Sigmoid colon (tissue), 7 donors: ENCODE results near the gene CAMKK1. TPM values are rescaled to one million over a fixed set of nuclear protein-coding genes. Genes with fewer than 3 reads are reported as not detected.

Experiments used
- DNase-seq: peaks from one replicate; pipeline ENCODE4 v3.0.0-alpha.2; 2019
- H3K27ac ChIP-seq, 4 donors: fragments of 200-600 bp; sonication (generic); one replicate each; pipeline ENCODE4 v1.5.1; 2016 to 2019; ENCODE audit warnings: mild to moderate bottlenecking in 1 of 4
- H3K27me3 ChIP-seq, 3 donors: fragments of 200-600 bp; sonication (generic); one replicate each; pipeline ENCODE4 v1.5.1; 2019; ENCODE audit warnings: mild to moderate bottlenecking in 1 of 3
- H3K36me3 ChIP-seq, 4 donors: fragments of 200-600 bp; sonication (generic); one replicate each; pipeline ENCODE4 v1.5.1; 2016 to 2019
- H3K4me1 ChIP-seq, 4 donors: fragments of 200-600 bp; sonication (generic); one replicate each; pipeline ENCODE4 v1.5.1; 2017 to 2019
- H3K4me3 ChIP-seq, 4 donors: fragments of 200-600 bp; sonication (generic); one replicate each; pipeline ENCODE4 v1.5.1; 2017 to 2019; ENCODE audit warnings: mild to moderate bottlenecking in 2 of 4, moderate library complexity in 1 of 4
- H3K9me3 ChIP-seq, 4 donors: fragments of 200-600 bp in 3 of 4; sonication (generic) in 3 of 4; one replicate each; pipeline versions ENCODE4 v1.5.1 to v1.6.1; 2013 to 2019
- EP300 ChIP-seq, 4 donors: sonication (generic); formaldehyde crosslinking; IDR thresholded peaks; one replicate each; pipeline ENCODE4 v1.6.1; 2017; ENCODE audit warnings: antibody characterized with exemption in 4 of 4
- POLR2A ChIP-seq, 2 donors: fragments of 450-650 bp; IDR thresholded peaks; one replicate each; pipeline ENCODE4 v1.6.1; 2016; ENCODE audit warnings: antibody characterized with exemption in 2 of 2, mild to moderate bottlenecking in 2 of 2, moderate library complexity in 2 of 2
- POLR2AphosphoS5 ChIP-seq, 4 donors: sonication (generic); formaldehyde crosslinking; IDR thresholded peaks; one replicate each; pipeline ENCODE4 v1.6.1; 2017; ENCODE audit warnings: antibody characterized with exemption in 4 of 4
- WGBS, 2 donors: extraction: QIAGEN DNeasy Blood & Tissue Kit; methylation state at CpG; one replicate each; pipeline ENCODE4 v1.1.7; 2013; 5-methylcytosine and 5-hydroxymethylcytosine counted together
- intact Hi-C: fragments of 100-400 bp; cut with DNase I; formaldehyde crosslinking; loops from one replicate; pipeline ENCODE4 v1.15.1; 2023
- polyA plus RNA-seq, 3 donors: library from polyadenylated mRNA; stranded (reverse); fragments of 200-250 nt; gene quantifications; one replicate each; pipeline ENCODE4 v1.2.3, GENCODE V29; 2013
- total RNA-seq, 4 donors: library from RNA; depleted of rRNA; stranded (reverse); fragments of >200 nt; gene quantifications; one replicate each; pipeline ENCODE4 v1.1.0, GENCODE V29; 2016
- TF ChIP-seq, protein P1 (sequence below), 4 experiments: fragments of 450-650 bp in 3 of 4; fragments of 200-600 bp in 1 of 4; IDR thresholded peaks; one replicate each; pipeline ENCODE4 v1.5.1; 2016 to 2019; ENCODE audit warnings: antibody characterized with exemption in 4 of 4, mild to moderate bottlenecking in 3 of 4, moderate library complexity in 2 of 4
- donor health status: healthy with polysubstance abuse.
- donor health status: Bipolar disorder and iron deficiency.
- donor health status: healthy.

The CAMKK1 gene
- total and polyA plus RNA-seq, 7 donors = 0.92 to 12.8 (median 6.3) TPM

DNA sequence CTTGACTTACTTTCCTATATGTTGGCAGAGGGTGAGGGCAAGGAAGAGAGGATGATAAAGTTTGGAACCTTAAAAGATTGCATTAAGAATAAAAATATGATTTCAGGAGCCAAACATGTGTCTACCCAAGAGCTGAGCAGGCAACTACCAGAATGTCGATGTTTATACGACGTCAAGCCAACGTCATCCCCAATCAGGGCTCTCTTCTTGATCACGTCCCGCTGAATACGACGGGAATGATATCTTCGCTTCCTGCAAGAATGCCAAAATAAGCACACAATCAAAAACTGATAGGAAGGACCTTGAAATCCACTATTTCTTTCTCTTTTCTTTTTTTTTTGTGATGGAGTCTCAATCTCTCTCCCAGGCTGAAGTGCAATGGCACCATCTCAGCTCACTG, 71.8 kb downstream of the CAMKK1 start:
- Histone ChIP-seq H3K4me1 (no peaks in the 10 kb centered on the region), H3K27ac (no peak overlapping the region), H3K9me3 (no peaks in the 10 kb centered on the region), H3K36me3 (peaks cover 0 to 100% (median 59%) of the 10 kb centered on the region in 4 donors), H3K4me3 (no peak overlapping the region), H3K27me3 (no peaks in the 10 kb centered on the region)
- no peak for DNase-seq
- intact Hi-C loops = no loop called here
- TF ChIP-seq POLR2AphosphoS5 (IDR thresholded peaks at IDR 0.05) = no peak
- 96 to 98% methylated on average over 9 of the region's 9 CpGs for WGBS, 2 donors

DNA sequence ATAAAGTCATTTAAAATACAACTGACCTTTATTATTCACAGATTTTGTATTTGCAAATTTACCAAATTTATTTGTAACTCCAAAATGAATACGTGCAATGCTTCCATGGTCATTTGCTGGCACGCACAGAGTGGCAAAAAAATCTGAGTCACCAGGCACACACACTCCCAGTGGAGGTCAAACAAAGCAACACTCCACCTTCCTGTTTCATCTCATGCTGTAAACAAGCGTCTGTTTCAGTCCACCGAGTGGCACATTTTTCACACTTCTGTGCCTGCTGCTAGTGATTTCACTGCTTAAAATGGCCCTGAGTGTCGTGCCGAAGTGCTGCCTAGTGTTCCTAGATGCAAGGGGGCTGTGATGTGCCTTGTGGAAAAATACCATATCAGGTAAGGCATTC, 74.1 kb downstream of the CAMKK1 start:
- 85 to 87% methylated on average over 6 of the region's 6 CpGs for WGBS, 2 donors
- peaks cover 0 to 100% (median 58%) of the 10 kb centered on the region in 4 donors for H3K36me3 ChIP-seq
- intact Hi-C loops = no loop called here

DNA sequence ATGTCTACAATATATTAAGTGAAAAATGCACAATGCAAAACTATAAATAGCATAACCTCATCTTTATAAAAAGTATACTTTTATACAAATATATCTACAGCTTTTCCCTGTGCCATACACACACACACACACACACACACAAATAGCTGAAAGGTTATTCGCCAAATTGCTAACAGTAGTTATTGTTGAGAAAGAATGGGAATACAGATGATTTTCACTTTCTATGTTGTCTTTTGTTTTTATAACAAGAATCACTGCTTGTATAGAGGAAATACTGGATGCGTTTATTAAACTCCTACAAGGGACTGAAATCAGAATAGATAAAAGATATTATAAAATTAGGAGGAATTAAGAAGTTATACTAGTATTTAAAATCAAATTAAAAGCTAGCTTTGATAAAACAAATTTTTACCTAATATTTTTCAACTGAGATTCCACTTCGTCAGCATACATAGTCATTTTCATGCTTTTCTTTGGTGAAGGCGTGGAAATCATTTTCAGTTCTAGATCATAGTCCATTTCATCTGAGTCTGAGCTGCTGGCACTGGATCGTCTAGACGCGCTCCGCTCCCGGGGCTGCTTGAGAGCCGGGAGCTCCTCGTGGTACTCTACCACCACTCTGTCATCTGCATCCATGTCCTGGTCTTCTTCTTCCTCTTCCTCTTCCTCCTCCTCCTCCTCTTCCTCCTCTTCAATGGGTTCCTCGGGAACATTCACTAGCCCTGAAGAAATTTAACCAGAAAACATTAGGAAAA, 74.8 kb downstream of the CAMKK1 start:
- H3K27me3 ChIP-seq = no peaks in the 10 kb centered on the region
- H3K36me3 ChIP-seq = peaks cover 0 to 100% (median 57%) of the 10 kb centered on the region in 4 donors
- intact Hi-C loops = no loop called here
- H3K9me3 ChIP-seq = no peaks in the 10 kb centered on the region
- no peak overlapping the region for H3K4me3 ChIP-seq
- no peak overlapping the region for H3K27ac ChIP-seq
- H3K4me1 ChIP-seq = no peaks in the 10 kb centered on the region
- no peak for DNase-seq
- TF ChIP-seq POLR2A (IDR thresholded peaks at IDR 0.05) (no peak), POLR2AphosphoS5 (IDR thresholded peaks at IDR 0.05) (no peak), EP300 (IDR thresholded peaks at IDR 0.05) (no peak)
- TF ChIP-seq, protein P1, sequence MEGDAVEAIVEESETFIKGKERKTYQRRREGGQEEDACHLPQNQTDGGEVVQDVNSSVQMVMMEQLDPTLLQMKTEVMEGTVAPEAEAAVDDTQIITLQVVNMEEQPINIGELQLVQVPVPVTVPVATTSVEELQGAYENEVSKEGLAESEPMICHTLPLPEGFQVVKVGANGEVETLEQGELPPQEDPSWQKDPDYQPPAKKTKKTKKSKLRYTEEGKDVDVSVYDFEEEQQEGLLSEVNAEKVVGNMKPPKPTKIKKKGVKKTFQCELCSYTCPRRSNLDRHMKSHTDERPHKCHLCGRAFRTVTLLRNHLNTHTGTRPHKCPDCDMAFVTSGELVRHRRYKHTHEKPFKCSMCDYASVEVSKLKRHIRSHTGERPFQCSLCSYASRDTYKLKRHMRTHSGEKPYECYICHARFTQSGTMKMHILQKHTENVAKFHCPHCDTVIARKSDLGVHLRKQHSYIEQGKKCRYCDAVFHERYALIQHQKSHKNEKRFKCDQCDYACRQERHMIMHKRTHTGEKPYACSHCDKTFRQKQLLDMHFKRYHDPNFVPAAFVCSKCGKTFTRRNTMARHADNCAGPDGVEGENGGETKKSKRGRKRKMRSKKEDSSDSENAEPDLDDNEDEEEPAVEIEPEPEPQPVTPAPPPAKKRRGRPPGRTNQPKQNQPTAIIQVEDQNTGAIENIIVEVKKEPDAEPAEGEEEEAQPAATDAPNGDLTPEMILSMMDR (IDR thresholded peaks at IDR 0.05) = no peak
- WGBS, 2 donors = 93 to 94% methylated on average over 12 of the region's 12 CpGs

More for the DNA sequence above, 74.1 kb downstream of the CAMKK1 start:
- Histone ChIP-seq H3K27me3 (no peaks in the 10 kb centered on the region), H3K4me1 (no peaks in the 10 kb centered on the region), H3K27ac (no peak overlapping the region), H3K9me3 (no peaks in the 10 kb centered on the region), H3K4me3 (no peak overlapping the region)
- DNase-seq = no peak
- TF ChIP-seq, protein P1 (IDR thresholded peaks at IDR 0.05) = no peak

DNA sequence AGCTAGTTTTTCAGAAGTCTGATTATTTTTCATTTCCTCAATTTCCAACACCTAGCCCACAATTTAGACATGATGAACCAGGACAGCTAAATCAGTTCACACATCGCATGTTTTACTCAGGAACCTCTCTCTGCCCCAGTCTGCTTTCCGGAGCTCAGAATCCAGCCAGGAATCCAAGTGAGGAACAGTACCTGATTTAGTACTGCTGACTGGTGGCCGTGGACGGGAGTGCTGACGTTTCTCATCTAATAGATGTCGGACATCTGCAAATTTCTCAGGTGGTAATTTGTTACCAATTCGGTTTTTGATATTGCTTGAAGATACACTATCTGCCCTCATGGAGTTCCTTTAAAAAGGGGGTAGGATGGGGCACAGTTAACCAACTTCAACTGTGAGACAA, 76.9 kb downstream of the CAMKK1 start:
- Histone ChIP-seq H3K9me3 (no peaks in the 10 kb centered on the region), H3K27me3 (no peaks in the 10 kb centered on the region), H3K4me3 (no peak overlapping the region), H3K27ac (no peak overlapping the region), H3K36me3 (peaks cover 10 to 100% (median 62%) of the 10 kb centered on the region in 4 donors), H3K4me1 (no peaks in the 10 kb centered on the region)
- whole genome bisulfite sequencing, 2 donors = 93% methylated on average over 7 of the region's 7 CpGs
- intact Hi-C loops = no loop called here
- DNase-seq = no peak
- TF ChIP-seq EP300 (IDR thresholded peaks at IDR 0.05) = no peak
- TF ChIP-seq POLR2A (IDR thresholded peaks at IDR 0.05) = no peak
- no peak for TF ChIP-seq POLR2AphosphoS5 (IDR thresholded peaks at IDR 0.05)
- TF ChIP-seq, protein P1 (IDR thresholded peaks at IDR 0.05) = no peak

DNA sequence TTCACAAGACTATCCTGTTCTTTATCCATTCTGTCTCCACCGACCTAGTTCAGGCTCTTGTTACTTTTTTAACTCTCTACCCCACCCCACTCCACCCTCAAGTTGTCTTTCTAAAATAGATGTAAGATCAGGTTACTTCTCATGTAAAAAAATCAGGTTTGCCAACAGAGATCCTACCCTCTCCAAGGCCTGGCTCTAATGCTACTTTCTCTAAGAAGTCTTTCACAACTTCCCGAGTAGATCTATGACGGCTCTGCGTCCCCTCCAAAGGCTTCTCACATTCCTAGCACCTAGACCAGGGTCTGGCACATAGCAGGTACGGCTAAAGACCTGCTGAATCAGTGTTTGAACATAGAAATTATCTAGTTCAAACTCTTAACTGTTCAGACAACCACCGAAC, 77.7 kb downstream of the CAMKK1 start:
- WGBS, 2 donors = 92 to 93% methylated on average over 6 of the region's 6 CpGs
- Histone ChIP-seq H3K9me3 (no peaks in the 10 kb centered on the region), H3K4me1 (no peaks in the 10 kb centered on the region), H3K27ac (no peak overlapping the region), H3K36me3 (peaks cover 10 to 100% (median 66%) of the 10 kb centered on the region in 4 donors), H3K27me3 (no peaks in the 10 kb centered on the region), H3K4me3 (no peak overlapping the region)
- TF ChIP-seq, protein P1 (IDR thresholded peaks at IDR 0.05) = no peak
- no peak for TF ChIP-seq EP300 (IDR thresholded peaks at IDR 0.05)
- TF ChIP-seq POLR2AphosphoS5 (IDR thresholded peaks at IDR 0.05) = no peak
- TF ChIP-seq POLR2A (IDR thresholded peaks at IDR 0.05) = no peak
- DNase-seq = no peak
- intact Hi-C loops = no loop called here
